ENCODE results near the gene LCN2.

LCN2 gene

DNA sequence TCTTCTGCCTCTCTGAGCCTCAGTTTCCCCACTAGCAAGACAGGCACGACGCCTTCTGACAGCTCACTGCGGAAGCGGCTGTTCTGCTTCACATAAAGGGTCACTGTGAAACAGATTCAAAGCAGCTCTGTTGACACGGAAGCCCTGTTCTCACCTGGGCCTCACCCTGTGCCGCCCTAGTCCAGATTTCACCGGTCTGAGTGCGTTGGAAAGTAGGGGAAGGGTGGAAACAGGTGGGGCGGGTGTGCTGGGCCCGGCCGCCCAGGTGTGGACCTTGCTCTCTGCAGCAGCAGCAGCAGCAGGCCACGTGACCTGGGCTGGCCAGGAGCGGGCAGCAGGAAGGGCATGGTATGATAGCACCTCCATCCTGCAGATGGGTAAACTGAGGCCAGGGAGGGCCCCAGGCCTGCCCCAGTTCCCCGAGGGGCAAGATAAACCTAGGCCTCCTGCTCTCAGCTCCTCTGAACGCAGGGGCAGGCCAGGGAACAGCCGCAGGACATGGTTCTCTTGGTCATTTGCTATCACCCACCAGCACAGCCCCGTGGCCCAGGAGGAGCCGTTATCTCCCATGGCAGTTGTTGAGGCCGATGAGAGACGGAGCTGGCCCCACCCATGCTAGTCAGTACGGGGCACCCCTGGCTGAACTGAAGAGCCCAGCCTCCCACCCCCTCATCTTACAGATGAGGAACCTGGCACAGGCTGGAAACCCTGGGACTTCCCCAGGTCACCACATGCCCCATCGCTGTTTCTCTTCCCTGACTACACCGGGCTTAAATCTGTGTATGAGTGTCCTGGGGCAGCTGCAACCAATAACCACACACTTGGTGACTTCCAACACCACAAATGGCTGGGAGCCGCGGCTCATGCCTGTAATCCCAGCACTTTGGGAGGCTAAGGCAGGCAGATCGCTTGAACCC is 33.8 kb upstream of the LCN2 start:
- DNase-seq = no peak

DNA sequence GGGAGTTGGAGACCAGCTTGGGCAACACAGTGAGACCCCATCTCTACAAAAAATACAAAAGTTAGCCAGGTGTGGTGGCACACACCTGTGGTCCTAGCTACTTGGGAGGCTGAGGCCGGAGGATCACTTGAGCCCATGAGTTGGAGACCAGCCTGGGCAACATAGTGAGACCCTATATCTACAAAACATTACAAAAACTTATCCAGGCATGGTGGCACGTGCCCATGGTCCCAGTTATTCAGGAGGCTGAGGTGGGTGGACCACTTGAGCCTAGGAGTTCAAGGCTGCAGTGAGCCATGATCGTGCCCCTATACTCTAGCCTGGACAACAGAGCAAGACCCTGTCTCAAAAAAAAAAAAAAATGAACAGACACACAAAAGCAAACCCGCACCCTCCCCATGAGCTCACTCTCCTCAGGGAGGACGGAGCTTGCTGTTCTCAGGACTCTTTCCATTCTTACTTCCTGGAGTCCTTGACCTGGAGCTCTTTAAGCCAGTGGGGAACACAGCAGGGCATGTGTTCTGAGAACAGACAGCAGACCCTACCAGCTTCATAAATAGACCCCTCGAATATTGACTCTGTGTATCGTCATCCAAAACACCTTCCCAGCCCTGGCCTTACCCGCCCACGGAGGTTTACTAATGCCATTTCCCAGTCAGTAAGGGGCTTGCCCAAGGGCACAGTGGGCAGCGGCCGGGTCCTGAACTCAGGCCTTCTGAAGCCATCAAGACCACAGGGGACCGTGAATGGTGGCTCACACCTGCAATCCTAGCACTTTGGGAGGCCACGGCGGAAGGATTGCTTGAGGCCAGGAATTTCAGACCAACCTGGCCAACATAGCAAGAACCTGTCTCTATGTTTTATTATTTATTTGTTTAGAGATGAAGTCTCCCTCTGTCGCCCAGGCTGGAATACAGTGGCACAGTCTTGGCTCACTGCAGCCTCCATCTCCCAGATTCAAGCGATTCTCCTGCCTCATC is 32.9 kb upstream of the LCN2 start:
- DNase-seq = no peak

DNA sequence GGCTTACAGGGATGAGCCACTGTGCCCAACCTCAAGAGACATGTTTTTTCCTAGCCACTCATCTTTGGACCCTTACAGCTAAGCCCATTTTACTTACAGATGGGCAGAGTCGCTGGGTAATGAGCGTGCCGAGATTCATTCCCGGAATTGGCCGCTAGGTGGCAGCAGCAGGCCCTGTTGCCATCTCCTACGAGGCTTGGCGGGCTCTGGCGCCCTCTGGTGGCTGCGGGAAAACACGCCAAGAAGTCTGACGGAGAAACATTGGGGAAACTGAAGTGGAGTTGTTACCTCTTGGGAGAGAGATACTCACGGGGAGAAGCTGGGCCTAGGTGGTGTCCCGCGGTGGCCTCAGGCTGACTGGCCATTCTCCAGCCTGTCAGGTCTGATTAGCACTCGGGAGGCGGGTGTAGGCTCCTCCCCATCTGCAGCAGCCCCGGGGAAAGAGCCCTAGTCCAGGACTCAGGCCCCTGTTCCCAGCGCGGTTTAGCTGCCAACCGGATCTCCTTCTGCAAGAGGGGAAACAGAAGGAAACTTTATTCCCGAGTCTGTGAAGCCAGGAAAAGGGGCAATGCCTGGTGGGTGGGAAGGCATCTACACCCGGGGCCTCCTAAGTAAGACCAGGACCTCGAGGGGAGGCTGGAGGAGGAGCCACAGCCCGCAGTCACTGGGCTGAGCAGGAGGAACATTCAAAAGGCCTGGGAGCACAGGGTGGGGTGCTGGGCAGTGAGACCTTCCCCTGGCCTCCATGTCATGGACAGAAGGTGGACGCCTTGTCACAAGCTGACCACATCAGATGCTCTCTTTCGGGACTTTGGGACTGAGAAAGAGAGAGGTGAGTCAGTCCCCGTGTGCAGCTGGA is 31.4 kb upstream of the LCN2 start:
- peak; percentile 98 for DNase-seq

DNA sequence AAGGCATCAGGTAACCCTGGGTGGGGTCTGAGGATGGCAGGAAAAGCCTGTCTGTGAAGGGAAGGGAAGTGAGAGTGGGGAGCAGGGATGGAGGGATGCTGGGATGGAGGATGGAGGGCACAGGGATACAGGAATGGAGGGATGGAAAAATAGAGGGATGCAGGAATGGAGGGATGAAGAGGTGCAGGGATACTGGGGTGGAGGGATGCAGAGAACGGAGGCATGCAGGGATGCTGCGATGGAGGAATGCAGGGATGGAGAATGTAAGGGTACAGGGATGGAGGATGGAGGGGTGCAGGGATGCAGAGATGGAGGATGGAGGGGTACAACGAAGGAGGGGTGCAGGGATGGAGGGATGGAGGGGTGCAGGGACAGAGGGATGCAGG is 30.8 kb upstream of the LCN2 start:
- no peak for DNase-seq

DNA sequence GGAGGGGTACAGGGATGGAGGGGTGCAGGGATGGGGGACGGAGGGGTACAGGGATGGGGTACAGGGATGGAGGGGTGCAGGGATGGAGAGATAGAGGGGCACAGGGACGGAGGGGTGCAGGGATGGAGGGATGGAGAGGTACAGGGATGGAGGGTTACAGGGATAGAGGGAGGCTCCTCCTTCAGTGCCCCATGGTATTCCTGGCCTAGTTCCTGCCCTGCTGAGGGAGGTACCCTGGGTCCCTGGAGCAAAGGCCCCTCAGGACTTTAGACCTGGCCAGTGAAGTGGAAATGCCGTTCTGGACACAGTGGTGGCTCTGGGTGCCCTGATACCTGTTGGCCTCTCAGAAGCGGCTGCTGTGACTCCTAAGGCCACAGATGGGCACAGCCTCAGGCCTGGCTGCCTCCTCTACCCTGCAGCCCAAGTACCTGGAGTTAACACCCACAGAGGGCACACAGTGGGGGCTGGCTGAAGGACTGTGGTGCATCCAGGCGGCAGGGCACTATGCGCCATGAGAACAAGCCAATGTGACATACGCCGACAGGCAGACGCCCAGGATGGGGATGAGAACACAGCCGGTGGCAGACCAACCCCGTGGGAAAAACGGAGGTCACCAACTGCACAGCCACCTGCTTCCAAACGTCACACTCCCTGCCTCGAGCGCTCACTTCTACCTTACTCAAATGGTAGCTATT is 30.1 kb upstream of the LCN2 start:
- DNase-seq = no peak

DNA sequence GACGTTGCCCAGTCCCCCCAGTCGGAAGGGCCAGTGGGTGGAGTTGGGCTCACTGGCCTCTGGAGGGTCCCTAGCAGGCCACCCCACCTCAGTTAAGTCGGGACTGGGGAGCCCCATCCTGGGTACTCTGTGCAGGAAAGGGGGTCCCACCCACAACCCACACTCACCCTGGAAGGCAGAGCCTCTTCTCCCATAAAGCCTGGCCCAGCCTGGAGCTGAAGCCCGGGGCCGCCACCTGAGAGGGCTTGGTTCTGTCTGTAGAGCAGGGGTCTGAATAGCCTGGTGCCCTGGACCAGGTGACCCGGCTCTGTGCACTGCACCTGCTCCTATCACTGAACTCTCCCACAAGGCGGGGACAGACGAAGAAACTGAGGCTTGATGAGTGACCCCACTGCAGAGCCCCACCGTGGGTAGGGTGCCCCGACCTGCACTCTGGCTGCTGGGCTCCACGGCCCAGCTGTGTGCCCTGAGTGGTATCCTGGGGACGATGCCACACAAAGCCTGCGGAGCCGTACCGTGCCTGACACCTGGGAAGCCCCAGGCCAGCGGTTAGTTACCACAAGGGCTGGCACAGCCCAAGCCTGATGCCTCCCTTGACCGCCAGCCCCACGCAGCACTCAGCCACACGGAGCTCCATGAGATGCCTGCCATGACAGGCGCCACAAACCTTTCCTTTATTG is 29.1 kb upstream of the LCN2 start:
- DNase-seq = no peak

DNA sequence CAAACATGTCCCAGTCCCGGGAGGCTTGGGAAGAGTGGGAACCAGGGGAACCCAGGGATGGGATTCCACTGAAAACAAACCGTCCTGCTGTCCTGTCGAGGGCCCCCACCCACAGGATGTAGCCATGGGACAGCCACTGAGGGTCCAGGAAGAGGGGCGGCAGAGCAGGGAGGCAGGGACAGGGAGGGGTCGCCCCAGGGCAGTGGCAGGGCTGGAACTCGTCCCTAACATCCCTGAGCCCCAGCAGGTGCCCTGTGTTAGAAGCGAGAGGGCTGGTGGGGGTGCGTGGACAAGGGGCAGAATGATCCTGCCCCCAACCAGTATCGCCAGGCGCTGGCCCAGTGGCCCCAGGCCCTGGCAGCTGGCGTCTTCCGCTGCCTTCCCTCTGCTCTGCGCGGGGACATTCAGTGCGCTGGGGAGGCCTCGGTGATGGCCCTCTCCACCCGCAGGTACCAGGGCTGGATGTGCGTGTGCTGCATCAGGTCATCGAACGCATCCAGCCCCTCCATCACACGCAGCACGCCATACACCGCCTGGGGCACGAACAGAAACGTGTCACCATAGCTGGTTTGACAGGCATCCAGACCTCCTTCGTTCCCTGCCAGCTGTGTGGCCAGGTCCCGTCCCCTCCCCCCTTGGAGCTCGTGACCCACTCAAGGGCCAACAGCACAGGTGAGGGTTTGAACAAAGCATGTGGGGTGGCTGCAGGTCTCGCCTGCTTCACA is 28.4 kb upstream of the LCN2 start:
- no peak for DNase-seq

DNA sequence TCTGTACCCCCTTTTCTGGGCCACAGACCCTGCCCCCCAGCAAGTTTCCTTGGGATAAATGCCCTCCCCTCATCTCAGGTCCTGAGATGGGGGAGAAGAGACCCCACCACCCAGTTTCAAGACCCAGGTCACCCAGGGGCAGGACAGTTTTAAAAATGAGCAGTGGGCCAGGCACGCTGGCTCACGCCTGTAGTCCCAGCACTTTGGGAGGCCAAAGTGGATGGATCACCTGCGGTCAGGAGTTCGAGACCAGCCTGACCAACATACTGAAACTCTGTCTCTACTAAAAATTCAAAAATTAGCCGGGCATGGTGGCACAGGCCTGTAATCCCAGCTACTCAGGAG is 27.8 kb upstream of the LCN2 start:
- DNase-seq = no peak

DNA sequence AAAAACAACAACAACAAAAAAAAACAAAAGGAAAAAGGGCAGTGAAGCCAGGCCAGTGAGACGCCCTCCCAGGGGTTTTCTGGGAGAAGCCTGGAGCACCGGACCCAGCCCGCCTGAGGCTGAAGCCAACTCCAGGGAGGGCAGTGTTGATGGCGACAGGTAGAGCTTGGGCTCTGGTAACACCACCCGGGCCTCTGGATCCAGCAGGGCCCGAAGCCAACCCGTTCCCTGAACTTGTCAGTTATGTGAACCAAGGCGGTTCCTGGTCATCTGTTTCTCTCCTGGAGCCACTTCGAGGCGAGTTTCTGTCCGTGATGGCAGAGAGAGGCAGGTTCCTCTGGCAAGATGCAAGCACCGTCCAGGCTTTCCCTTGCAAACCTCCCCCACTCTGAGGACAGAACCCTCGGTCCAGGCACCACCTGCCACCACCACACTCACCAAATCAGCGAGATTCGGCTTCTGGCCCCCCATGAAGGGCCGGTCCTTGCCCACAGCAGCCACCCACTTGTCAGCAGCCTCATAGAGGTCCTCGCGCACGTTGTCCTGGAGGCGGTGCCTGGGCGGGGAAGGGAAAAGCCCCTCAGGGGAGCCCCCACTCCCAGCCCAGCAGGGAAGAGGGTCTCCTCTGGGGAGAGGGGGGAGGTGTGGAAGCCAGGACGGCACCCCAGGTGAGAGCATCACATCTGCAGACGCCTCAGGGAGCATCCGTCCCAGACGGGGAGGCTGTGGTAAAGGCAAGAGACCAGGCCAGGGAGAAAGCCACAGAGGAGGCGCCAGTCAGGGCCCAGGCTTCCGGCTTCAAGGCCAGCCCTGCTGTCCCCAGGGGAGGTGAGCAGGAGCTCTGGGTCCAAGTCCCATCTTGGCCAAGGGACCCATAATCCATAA is 27.1 kb upstream of the LCN2 start:
- DNase-seq = no peak

DNA sequence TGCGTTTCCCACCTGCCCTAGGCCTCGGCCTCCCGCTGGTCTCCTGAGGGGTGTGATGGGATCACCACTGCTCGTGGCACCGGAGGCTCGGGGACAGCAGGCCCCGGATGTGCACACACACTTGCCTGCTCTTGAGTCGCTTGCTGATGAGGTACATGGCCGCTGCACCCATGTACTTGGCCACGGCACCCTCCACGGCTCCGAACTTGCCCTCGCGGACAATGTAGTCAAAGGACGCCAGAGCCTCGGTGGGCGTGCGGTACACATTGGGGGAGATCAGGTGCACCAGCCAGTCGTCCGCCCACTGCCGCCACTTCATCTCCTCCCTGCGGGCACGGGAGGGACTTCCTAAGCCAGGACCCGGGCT is 26.5 kb upstream of the LCN2 start:
- DNase-seq = no peak

DNA sequence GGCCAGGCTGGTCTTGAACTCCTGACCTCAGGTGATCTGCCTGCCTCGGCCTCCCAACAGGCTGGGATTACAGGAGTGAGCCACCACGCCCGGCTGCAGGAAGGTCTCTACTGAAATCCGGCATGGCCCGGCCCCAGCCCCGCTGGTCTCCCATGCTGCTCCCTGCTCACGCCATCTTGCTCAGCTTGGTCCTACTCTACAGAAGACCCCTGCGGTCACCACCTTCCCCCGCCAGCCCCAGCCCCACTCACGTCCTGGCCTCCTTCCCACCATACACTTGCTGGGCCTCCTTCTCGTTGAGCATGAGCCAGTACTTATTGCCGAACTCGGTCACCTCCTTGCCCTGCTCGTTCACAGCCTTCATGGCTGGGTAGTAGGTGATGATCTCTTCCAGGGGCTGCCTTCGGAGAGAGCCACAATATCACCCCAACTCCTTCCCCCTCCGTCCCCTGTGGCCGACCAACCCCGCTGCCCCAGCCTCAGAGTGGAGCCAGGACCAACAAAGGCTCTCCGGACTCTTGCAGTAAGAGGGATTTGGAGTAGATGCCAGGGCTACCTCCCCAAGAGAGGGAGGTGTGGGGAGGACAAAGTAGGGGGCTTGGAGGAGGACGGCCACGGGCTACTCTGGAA is 25.7 kb upstream of the LCN2 start:
- no peak for DNase-seq

DNA sequence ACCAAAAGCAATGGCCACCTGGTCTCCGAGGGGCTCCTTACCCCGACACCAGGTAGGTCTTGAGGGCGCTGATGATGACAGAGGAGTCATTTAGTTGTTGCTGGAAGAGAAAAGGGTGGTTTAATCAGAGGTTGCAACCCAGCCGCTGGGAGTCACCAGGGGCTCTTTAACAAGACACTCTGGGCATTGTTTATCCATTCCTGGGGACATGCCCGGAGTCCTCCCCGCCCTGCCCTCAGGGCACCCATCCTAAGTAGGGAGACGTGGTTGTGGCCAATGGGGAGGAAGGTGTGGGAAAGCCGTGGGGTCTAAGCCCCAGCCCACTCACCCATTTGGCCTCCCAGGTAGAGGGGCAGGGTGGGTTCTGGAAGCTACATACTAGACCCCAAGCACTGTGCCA is 24.8 kb upstream of the LCN2 start:
- no peak for DNase-seq

DNA sequence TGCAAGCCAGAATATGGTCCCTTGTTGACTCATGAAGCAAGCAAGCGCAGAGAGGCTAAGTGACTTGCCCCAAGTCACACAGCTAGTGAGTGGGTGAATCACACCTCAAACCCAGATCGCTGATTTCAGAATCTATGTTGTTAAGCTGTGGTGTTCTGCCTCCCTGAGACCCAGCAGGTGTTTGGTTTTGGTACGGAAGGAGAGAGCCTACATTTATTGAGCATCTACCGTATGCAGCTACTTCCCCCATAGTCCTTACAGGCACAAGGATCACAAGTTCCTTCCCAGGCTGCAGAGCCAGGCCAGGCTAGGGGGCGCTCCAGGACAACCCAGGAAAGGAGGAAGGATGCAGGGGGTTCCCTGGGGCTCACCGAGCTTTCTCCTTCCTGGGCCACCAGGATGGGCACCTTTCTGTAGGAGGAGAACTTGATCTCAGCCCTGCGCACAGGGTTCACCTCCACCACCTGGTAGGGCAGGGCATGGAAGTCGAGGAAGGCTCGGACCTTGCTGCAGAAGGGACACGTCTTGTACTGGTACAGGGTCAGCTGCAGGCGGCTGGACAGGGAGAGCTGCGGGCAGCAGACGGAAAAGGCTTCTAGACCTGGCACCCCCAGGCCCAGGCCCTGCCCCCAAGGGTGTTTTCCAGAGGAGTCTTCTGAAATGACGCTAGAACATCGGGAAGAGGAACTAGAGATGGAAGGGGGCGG is 24.2 kb upstream of the LCN2 start:
- peak; percentile 69 for DNase-seq

DNA sequence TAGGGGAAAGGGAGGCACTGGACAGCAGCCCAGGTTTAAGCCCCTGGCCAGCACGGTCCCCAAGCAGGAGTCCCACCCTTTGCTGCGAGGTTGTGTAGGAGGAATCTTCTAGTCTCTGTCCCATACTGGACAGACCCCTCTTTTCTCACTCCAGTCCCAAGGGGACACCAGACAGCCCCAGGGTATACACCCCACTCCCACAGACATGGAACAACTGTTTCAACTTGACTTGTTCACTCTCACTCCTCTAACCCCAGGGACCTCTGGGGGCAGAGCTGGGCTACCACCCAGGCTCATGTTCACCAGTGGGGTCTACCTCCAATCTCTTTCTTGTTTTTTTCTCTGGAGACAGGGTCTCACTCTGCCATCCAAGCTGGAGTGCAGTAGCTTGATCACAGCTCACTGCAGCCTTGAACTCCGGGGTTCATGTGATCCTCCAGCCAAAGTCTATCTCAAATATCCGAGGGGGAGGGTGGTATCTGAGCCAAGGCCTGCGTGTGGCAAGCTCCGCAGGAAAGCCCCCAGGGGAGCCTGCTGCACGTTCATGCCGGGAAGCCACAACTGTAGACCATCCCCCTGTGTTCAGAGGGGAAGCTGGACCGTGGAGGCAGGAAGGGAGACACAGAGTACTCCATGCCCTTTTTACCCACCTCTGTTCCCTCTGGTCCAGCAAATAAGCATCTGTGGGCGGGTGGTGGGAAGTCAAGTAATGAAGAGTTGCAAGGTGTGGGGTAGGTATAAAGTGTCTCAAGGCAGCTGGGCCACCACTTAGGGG is 23.5 kb upstream of the LCN2 start:
- no peak for DNase-seq

DNA sequence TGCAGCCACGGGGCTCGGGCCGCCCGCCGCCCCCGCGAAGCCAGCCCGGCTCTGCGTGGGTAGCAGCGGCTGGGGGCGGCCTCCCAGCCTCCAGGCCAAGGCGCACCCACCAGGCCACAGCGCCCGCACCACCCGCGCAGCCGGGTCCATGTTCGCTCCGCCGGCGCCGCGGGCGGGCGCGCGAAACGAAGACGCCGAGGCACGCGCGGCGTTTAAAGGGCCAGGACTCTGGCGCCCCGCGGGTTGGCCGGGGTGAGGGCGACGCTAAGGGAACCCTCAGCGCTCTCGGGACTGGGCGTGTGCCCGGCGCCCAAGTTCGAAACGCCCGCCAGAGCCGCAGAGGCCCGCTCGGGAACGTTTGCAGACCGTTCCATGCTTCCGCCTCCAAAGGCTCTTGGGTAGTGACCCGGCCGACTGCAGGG is 21.7 kb upstream of the LCN2 start, which contains the start of gene PTGES2:
TSS of gene PTGES2 (minus strand) at position 162 of the 422 bp plus-strand sequence. CDS start at position 150, 12 bp downstream.
- peak; percentile 95 for DNase-seq

DNA sequence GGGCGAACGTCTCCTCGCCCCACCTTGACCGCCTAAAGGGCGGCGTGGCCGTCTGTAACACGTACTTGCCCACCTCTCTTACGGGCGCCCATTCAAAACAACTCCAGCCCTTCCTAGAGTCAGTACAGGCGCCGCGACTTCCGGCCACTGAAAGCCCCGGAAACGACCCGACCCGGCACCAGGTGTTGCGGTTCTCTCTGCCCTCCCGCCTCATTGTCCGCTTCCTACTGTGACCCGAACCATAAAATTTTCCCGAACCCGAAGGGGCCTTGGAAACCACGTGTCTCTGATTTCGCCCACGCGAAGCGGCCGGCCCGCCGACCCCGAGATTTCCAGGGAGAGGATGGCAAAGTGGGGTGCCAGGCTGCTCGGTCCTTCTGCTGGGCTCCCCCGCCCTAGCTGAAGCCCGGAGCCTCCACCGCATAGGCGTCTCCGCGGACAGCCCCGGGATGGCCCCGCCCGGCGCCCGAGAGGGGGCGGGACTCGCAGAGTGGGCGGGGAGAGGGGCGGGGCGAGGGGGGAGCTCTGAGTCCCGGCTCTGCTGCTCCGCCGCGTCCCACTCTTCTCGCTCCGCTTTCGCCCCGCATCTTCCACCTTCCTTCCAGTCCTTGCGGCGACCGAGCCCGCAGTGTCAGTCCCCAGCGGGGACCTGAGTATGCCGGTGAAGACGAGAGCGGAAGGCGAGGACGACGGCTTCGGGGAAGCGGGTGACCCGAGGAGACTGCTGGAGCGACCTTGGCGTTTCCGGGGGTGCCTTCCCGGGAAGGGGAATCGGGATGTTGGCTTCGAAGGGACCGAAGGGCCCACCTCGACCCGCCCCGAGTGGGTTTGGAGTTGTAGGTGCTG is 21.0 kb upstream of the LCN2 start:
- DNase-seq = peak; percentile 98

Measured in eye (tissue), 1 donor.